Measurements from ENCODE around the gene KPNA4. TPM values are rescaled to one million over a fixed set of nuclear protein-coding genes. Genes with fewer than 3 reads are reported as not detected.
"Not testable (repeated sequence)": the region's sequence is repeated elsewhere in the genome, so short reads cannot be mapped to it uniquely, and the experiment has no call there.

Gene KPNA4
- total and polyA plus RNA-seq, 8 donors: 47.2 to 64.2 (median 58.6) TPM

- no peaks in the 10 kb centered on the region for H3K9me3 ChIP-seq
- no peaks in the 10 kb centered on the region for H3K27me3 ChIP-seq
- ATAC-seq (no peak), DNase-seq (no peak)
- H3K36me3 ChIP-seq: no peaks in the 10 kb centered on the region
- intact Hi-C loops (cut with DNase I): no loop called here
- no peaks in the 10 kb centered on the region for H3K4me1 ChIP-seq
- H3K4me3 ChIP-seq: no peak overlapping the region
- TF ChIP-seq CTCF (IDR thresholded peaks at IDR 0.05): no peak
- no peak overlapping the region for H3K27ac ChIP-seq
Observed at GRCh38 chr3:160608870-160609269, 43.5 kb upstream of the KPNA4 start.

- no peaks in the 10 kb centered on the region for H3K27me3 ChIP-seq
- no peaks in the 10 kb centered on the region for H3K4me1 ChIP-seq
- no peak for ATAC-seq
- TF ChIP-seq CTCF (IDR thresholded peaks at IDR 0.05): no peak
- intact Hi-C loops (cut with DNase I): no loop called here
- no peaks in the 10 kb centered on the region for H3K9me3 ChIP-seq
- no peak overlapping the region for H3K4me3 ChIP-seq
- no peak overlapping the region for H3K27ac ChIP-seq
- H3K36me3 ChIP-seq: no peaks in the 10 kb centered on the region
- no peak for DNase-seq
Observed at GRCh38 chr3:160607826-160608225, 42.5 kb upstream of the KPNA4 start.

- no peak for ATAC-seq
- intact Hi-C loops (cut with DNase I): no loop called here
Observed at GRCh38 chr3:160605315-160605714, 39.9 kb upstream of the KPNA4 start.

GRCh38 chr3:160603845-160604244 is 38.5 kb upstream of the KPNA4 start:
- H3K9me3 ChIP-seq; ATAC-seq; intact Hi-C loops (cut with DNase I); H3K27me3 ChIP-seq; H3K27ac ChIP-seq; H3K36me3 ChIP-seq; H3K4me1 ChIP-seq; DNase-seq; H3K4me3 ChIP-seq: not testable (repeated sequence)

More at GRCh38 chr3:160605315-160605714, 39.9 kb upstream of the KPNA4 start:
- no peak for TF ChIP-seq CTCF (IDR thresholded peaks at IDR 0.05)
- Histone ChIP-seq H3K9me3 (no peaks in the 10 kb centered on the region), H3K36me3 (no peaks in the 10 kb centered on the region), H3K27ac (no peak overlapping the region), H3K4me3 (no peak overlapping the region), H3K27me3 (no peaks in the 10 kb centered on the region), H3K4me1 (no peaks in the 10 kb centered on the region)
- DNase-seq: no peak

GRCh38 chr3:160602259-160602658 is 36.9 kb upstream of the KPNA4 start:
- no peaks in the 10 kb centered on the region for H3K27me3 ChIP-seq
- H3K9me3 ChIP-seq: no peaks in the 10 kb centered on the region
- H3K4me3 ChIP-seq: no peak overlapping the region
- ATAC-seq (no peak), DNase-seq (no peak)
- intact Hi-C loops (cut with DNase I): no loop called here
- H3K36me3 ChIP-seq: no peaks in the 10 kb centered on the region
- no peak for TF ChIP-seq CTCF (IDR thresholded peaks at IDR 0.05)
- H3K4me1 ChIP-seq: no peaks in the 10 kb centered on the region
- H3K27ac ChIP-seq: no peak overlapping the region

- no peaks in the 10 kb centered on the region for H3K9me3 ChIP-seq
- H3K4me3 ChIP-seq: no peak overlapping the region
- intact Hi-C loops (cut with DNase I): no loop called here
- H3K36me3 ChIP-seq: no peaks in the 10 kb centered on the region
- DNase-seq: no peak
- ATAC-seq: no peak
- no peak for TF ChIP-seq CTCF (IDR thresholded peaks at IDR 0.05)
- H3K27me3 ChIP-seq: no peaks in the 10 kb centered on the region
- no peak overlapping the region for H3K27ac ChIP-seq
- H3K4me1 ChIP-seq: no peaks in the 10 kb centered on the region
Observed at GRCh38 chr3:160601288-160601687, 35.9 kb upstream of the KPNA4 start.

Measured in left lung (tissue), 10 donors.